Body of pancreas (tissue), 4 donors: ENCODE data around the gene HOXB8.

Experiments used
- POLR2A ChIP-seq, 3 donors: fragments of 450-650 bp; IDR thresholded peaks; one replicate each; pipeline ENCODE4 v1.6.1; 2016; ENCODE audit warnings: antibody characterized with exemption in 3 of 3, mild to moderate bottlenecking in 2 of 3
- TF ChIP-seq, protein P1 (sequence below), 7 experiments: fragments of 450-650 bp in 4 of 7; fragments of 200-600 bp in 3 of 7; sonication (generic) in 3 of 7; IDR thresholded peaks; one replicate each; pipeline ENCODE4 v1.5.1; 2016 to 2019; ENCODE audit warnings: antibody characterized with exemption in 7 of 7

DNA sequence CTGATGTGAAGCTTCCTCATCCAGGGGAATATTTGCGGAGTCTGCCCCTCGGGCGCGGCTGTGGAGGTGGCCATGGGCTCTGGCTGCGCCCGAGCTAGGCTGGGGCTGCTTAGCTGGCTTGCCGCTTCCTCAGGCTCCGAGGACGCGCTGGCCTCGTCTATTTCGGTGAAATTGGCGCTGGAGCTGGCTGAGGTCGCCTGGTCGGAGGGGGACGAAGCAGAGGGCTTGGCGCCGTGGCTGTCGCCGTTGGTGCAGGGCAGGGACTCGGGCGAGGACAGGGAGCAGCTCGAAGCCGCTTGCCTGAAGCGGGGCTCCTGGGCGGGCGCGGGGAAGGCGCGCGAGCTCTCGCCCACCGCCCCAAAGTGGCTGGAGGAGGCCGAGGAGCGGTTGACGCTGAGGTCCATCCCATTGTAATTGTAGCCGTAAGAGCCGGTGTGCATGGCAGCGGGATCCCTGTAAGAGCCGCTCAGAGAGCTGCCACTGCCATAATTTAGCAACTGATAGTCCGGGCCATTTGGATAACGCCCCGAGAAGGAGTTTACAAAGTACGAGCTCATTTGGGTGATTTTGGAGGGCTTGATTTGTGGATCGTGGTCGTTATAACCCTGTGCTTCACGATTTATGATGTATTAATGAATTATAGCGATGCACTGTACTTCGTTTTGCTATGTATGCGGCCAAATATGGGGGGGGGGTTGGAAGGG, 21.8 kb downstream of the HOXB8 start, which contains the start of gene HOXB5:
- TF ChIP-seq, protein P1, sequence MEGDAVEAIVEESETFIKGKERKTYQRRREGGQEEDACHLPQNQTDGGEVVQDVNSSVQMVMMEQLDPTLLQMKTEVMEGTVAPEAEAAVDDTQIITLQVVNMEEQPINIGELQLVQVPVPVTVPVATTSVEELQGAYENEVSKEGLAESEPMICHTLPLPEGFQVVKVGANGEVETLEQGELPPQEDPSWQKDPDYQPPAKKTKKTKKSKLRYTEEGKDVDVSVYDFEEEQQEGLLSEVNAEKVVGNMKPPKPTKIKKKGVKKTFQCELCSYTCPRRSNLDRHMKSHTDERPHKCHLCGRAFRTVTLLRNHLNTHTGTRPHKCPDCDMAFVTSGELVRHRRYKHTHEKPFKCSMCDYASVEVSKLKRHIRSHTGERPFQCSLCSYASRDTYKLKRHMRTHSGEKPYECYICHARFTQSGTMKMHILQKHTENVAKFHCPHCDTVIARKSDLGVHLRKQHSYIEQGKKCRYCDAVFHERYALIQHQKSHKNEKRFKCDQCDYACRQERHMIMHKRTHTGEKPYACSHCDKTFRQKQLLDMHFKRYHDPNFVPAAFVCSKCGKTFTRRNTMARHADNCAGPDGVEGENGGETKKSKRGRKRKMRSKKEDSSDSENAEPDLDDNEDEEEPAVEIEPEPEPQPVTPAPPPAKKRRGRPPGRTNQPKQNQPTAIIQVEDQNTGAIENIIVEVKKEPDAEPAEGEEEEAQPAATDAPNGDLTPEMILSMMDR (IDR thresholded peaks at IDR 0.05): no peak
- no peak for TF ChIP-seq POLR2A (IDR thresholded peaks at IDR 0.05)
